Upper lobe of left lung (tissue), 6 donors: ENCODE data around the gene MIEF1. TPM values are rescaled to one million over a fixed set of nuclear protein-coding genes. Genes with fewer than 3 reads are reported as not detected.

ENCODE experiments used
- ATAC-seq, 2 donors: fragments of 200-7000 bp; cut with Tn5 transposase; one replicate each; pipeline ENCODE4 v1.9.1; 2022; ENCODE audit warnings: mild to moderate bottlenecking in 2 of 2, moderate library complexity in 2 of 2; ENCODE audit not compliant: low FRiP score in 2 of 2
- DNase-seq, 2 donors: peaks; one replicate each; pipeline ENCODE4 v3.0.0-alpha.2; 2019 to 2020
- H3K27ac ChIP-seq, 4 donors: fragments of 200-600 bp; sonication (generic); one replicate each; pipeline ENCODE4 v1.5.1; 2016 to 2019
- H3K27me3 ChIP-seq, 4 donors: fragments of 200-600 bp; sonication (generic); one replicate each; pipeline ENCODE4 v1.5.1; 2017 to 2019
- H3K36me3 ChIP-seq, 4 donors: fragments of 200-600 bp; sonication (generic); one replicate each; pipeline ENCODE4 v1.5.1; 2016 to 2019
- H3K4me1 ChIP-seq, 4 donors: fragments of 200-600 bp; sonication (generic); one replicate each; pipeline ENCODE4 v1.5.1; 2018 to 2019
- H3K4me3 ChIP-seq, 4 donors: fragments of 200-600 bp; sonication (generic); one replicate each; pipeline ENCODE4 v1.5.1; 2017 to 2019; ENCODE audit warnings: mild to moderate bottlenecking in 2 of 4, moderate library complexity in 1 of 4
- H3K9me3 ChIP-seq, 4 donors: fragments of 200-600 bp; sonication (generic); one replicate each; pipeline ENCODE4 v1.5.1; 2018 to 2019
- CTCF ChIP-seq, 6 experiments: fragments of 450-650 bp in 4 of 6; fragments of 200-600 bp in 2 of 6; sonication (generic) in 2 of 6; IDR thresholded peaks; one replicate each; pipeline ENCODE4 v1.5.1; 2016 to 2019; ENCODE audit warnings: antibody characterized with exemption in 6 of 6
- EP300 ChIP-seq, 4 donors: sonication (generic); formaldehyde crosslinking; IDR thresholded peaks; one replicate each; pipeline ENCODE4 v1.5.1; 2017; ENCODE audit warnings: antibody characterized with exemption in 4 of 4, control low read depth in 2 of 4
- POLR2A ChIP-seq, 4 donors: fragments of 450-650 bp; IDR thresholded peaks; one replicate each; pipeline ENCODE4 v1.5.1; 2016 to 2017; ENCODE audit warnings: antibody characterized with exemption in 4 of 4, mild to moderate bottlenecking in 2 of 4
- POLR2AphosphoS5 ChIP-seq, 2 donors: sonication (generic); formaldehyde crosslinking; IDR thresholded peaks; one replicate each; pipeline ENCODE4 v1.5.1; 2017; ENCODE audit warnings: antibody characterized with exemption in 2 of 2
- WGBS, 2 donors: methylation state at CpG; one replicate each; pipeline ENCODE4 v1.1.5; 2017 to 2018; 5-methylcytosine and 5-hydroxymethylcytosine counted together
- total RNA-seq, 6 donors: library from RNA; depleted of rRNA in 4 of 6; stranded (reverse); fragments of >200 nt in 4 of 6; gene quantifications; one replicate each; pipeline versions ENCODE4 v1.1.0 to v1.2.1, GENCODE V29; 2016 to 2021
- donor health status: DM: no; HTN: no; CAD: no; lungs with moderate emphysema.
- donor health status: DM: no; HTN: yes; CAD: no; lungs with severe emphysema.

The MIEF1 gene
- total RNA-seq, 6 donors from 2014 or later: 10.5 to 35.3 (median 25.6) TPM

DNA sequence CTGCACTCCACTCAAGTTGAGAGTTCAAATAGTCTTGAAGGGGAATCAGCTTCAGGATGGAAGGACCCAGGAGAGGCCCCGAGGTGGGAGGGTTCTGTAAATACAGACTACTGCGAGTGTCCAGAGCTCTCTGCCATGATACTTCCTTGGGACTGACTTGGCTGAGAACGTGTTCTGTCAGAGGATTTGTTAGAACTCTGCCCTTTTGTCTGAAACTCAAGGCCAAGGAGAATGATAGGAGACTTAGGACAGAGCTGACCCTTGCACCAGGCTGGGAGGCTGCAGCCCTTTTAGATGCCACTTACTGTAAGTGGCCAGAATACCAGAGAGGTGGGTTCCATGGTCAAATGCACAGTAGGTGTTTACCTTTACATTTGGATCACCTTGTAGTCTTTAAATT, 15.4 kb downstream of the MIEF1 start:
- H3K9me3 ChIP-seq: no peaks in the 10 kb centered on the region
- ATAC-seq (no peak), DNase-seq (no peak)
- peaks cover 20 to 25% (median 23%) of the 10 kb centered on the region in 4 donors for H3K4me1 ChIP-seq
- 67 to 81% methylated on average over 2 to 3 of the region's 3 CpGs for WGBS, 2 donors
- H3K36me3 ChIP-seq: peaks cover 24 to 60% (median 40%) of the 10 kb centered on the region in 4 donors
- no peak overlapping the region for H3K27ac ChIP-seq
- no peaks in the 10 kb centered on the region for H3K27me3 ChIP-seq
- TF ChIP-seq POLR2AphosphoS5 (IDR thresholded peaks at IDR 0.05): no peak
- no peak for TF ChIP-seq POLR2A (IDR thresholded peaks at IDR 0.05)
- TF ChIP-seq EP300 (IDR thresholded peaks at IDR 0.05): no peak
- no peak for TF ChIP-seq CTCF (IDR thresholded peaks at IDR 0.05)
- H3K4me3 ChIP-seq: no peak overlapping the region

DNA sequence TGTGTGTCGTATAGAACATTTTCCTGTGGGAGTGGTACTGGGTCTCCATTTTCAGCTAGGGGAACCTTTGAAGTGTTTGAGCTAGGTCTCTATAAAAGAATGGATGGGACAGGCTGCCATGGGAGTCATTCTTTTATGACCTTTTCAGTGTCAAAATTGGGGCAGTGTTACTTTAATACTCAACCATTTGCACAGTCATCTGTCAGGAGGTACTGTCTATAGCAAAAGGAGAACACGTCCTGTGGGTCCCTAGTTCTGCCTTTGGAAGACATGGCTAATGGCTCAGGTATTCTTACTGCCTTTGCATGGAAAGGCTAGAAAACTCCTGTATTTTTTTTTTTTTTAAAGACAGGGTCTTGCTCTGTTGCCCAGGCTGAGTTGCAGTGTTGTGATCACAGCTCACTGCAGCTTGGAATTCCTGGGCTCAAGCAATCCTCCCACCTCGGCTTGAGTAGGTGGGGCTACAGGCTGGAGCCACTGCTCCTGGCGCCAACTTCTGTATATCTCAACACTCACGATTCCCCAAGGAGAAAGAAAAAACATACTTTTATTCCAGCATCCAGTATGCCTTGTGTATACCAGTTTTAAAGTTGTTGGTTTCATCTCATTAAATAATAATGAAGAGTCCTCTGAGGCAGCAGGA, 16.2 kb downstream of the MIEF1 start:
- peaks cover 25 to 60% (median 40%) of the 10 kb centered on the region in 4 donors for H3K36me3 ChIP-seq
- 63 to 73% methylated on average over 5 of the region's 5 CpGs for WGBS, 2 donors
- H3K4me3 ChIP-seq: no peak overlapping the region
- H3K27me3 ChIP-seq: no peaks in the 10 kb centered on the region
- TF ChIP-seq CTCF (IDR thresholded peaks at IDR 0.05) (no peak), POLR2A (IDR thresholded peaks at IDR 0.05) (no peak), POLR2AphosphoS5 (IDR thresholded peaks at IDR 0.05) (no peak), EP300 (IDR thresholded peaks at IDR 0.05) (no peak)
- no peaks in the 10 kb centered on the region for H3K9me3 ChIP-seq
- peak overlapping the region in 2 of 4 donors; percentile 98 to 99 for H3K27ac ChIP-seq
- no peak for DNase-seq
- H3K4me1 ChIP-seq: peaks cover 28 to 33% (median 31%) of the 10 kb centered on the region in 4 donors
- no peak for ATAC-seq

DNA sequence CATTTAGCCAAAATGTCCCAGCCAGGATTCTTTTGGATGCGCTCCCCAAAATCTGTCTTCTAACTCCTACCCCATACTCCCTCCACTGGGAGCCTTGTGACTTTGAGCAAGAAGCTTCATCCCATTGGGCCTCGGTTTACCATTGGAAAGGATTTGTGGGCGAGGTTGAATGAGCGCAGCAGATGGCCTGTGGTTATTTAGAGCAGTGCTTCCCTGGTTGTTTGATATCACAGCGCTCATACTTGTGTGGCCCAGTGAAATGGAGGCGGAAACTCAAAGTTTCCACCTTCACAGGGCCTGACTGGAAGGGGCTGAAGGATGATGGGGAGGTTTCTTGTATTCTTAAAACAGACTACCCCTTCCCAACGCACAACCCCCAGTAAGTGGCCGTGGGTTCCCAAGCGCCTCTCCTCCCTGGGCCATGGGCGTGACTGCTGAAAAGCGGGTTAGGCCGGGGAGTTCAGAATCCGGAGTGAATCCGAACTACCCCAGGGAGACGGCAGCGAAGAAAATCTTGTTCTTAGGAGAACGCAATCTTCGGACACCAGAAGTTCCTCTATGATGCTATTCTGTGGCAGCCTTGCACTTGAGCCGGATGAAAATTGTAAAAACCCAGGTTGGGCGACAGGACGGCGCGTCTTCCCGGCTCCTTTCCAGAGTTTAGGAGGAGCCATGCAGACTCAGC, 17.0 kb downstream of the MIEF1 start:
- peaks cover 36 to 40% (median 39%) of the 10 kb centered on the region in 4 donors for H3K4me1 ChIP-seq
- DNase-seq (no peak), ATAC-seq (no peak)
- WGBS, 2 donors: 12 to 20% methylated on average over 16 to 24 of the region's 24 CpGs
- H3K9me3 ChIP-seq: no peaks in the 10 kb centered on the region
- H3K27me3 ChIP-seq: no peaks in the 10 kb centered on the region
- peak overlapping the region; percentile 98 to 100 (median 99) for H3K27ac ChIP-seq
- TF ChIP-seq CTCF (IDR thresholded peaks at IDR 0.05): no peak
- no peak for TF ChIP-seq POLR2A (IDR thresholded peaks at IDR 0.05)
- TF ChIP-seq POLR2AphosphoS5 (IDR thresholded peaks at IDR 0.05): no peak
- no peak for TF ChIP-seq EP300 (IDR thresholded peaks at IDR 0.05)
- peaks cover 23 to 58% (median 38%) of the 10 kb centered on the region in 4 donors for H3K36me3 ChIP-seq
- peak overlapping the region; percentile 76 to 98 (median 94) for H3K4me3 ChIP-seq

DNA sequence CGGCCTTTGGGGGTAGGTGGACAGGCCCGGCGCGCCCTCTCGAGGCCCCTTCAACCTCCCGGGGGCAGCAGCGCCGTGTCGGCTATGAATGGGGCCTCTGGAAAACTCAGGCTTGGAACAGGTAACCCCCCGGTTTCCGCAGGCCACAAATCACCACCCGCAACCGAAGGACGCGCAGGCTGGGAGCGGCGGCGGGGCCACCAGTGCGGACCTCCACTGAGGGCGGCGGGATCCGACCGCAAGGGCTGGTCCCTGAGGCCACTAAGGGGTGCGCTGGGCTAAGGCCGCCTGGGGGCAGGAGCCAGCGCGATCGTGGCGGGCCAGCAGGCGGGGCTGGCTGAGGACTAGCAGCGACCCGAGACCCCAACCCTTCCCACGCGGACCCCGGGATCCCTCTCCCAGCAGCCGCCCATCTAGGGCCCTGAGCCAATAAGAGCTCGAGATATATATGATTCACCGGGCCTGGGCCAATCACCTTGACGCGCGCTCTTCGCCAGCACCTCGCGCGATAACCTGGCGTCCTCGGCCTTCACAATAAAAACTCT, 17.7 kb downstream of the MIEF1 start:
- H3K9me3 ChIP-seq: no peaks in the 10 kb centered on the region
- ATAC-seq (peak; percentile 94 to 96), DNase-seq (peak; percentile 96 to 97)
- peak overlapping the region; percentile 98 to 100 (median 99) for H3K27ac ChIP-seq
- peak overlapping the region; percentile 76 to 98 (median 94) for H3K4me3 ChIP-seq
- no peaks in the 10 kb centered on the region for H3K27me3 ChIP-seq
- H3K4me1 ChIP-seq: peaks cover 42 to 46% (median 45%) of the 10 kb centered on the region in 4 donors
- whole genome bisulfite sequencing, 2 donors: 0% methylated on average over 45 of the region's 47 CpGs; no CpG with 5 or more reads in 1 of the 2 donors
- TF ChIP-seq POLR2AphosphoS5 (IDR thresholded peaks at IDR 0.05) (peak; percentile 59 to 61), EP300 (IDR thresholded peaks at IDR 0.05) (no peak), POLR2A (IDR thresholded peaks at IDR 0.05) (peak in 2 of 4 donors; percentile 36 to 42), CTCF (IDR thresholded peaks at IDR 0.05) (peak in 5 of 6 experiments; percentile 26 to 58 (median 41))
- peaks cover 23 to 58% (median 42%) of the 10 kb centered on the region in 4 donors for H3K36me3 ChIP-seq
